Stimulated activated CD8-positive, alpha-beta memory T cell treated with anti-CD3 and anti-CD28 coated beads, Interleukin-7, amount 100 ng/mL, for 24 hours (primary cell): Measurements from ENCODE around the gene TMEM89.

ENCODE experiments used
- DNase-seq: peaks from one replicate; pipeline ENCODE4 v3.0.0-alpha.2; 2020; ENCODE audit warnings: low read depth

TMEM89 gene

GRCh38 chr3:48587686-48588085 lies 33.9 kb downstream of the TMEM89 start:
- no peak for DNase-seq

- no peak for DNase-seq
Measured at GRCh38 chr3:48585411-48585810, 36.2 kb downstream of the TMEM89 start.

- DNase-seq, result no peak
Measured at GRCh38 chr3:48584836-48585235, 36.7 kb downstream of the TMEM89 start.

GRCh38 chr3:48581621-48582481 lies 39.7 kb downstream of the TMEM89 start:
- no peak for DNase-seq

- DNase-seq, result no peak
Measured at GRCh38 chr3:48576647-48577046, 44.9 kb downstream of the TMEM89 start.

GRCh38 chr3:48575366-48575765 lies 46.2 kb downstream of the TMEM89 start:
- DNase-seq, result no peak

- no peak for DNase-seq
Measured at GRCh38 chr3:48573973-48574585, 47.5 kb downstream of the TMEM89 start.

- DNase-seq, result no peak
Measured at GRCh38 chr3:48572517-48572916, 49.1 kb downstream of the TMEM89 start.

GRCh38 chr3:48571938-48572337 lies 49.6 kb downstream of the TMEM89 start:
- DNase-seq, result no peak
